HL-60 (cell line): ENCODE measurements around the gene NDFIP1.

Experiments used
- CTCF ChIP-seq: IDR thresholded peaks from one replicate; pipeline ENCODE4 v1.5.1; 2011; ENCODE audit warnings: low read length, control low read depth, inconsistent platforms; ENCODE audit not compliant: insufficient read depth
- GABPA ChIP-seq: IDR thresholded peaks from 2 replicates; pipeline ENCODE4 v1.6.1; 2012; ENCODE audit warnings: low read depth
- POLR2AphosphoS5 ChIP-seq: IDR thresholded peaks from 2 replicates; pipeline ENCODE4 v1.6.1; 2012; ENCODE audit warnings: low read depth
- SPI1 ChIP-seq: IDR thresholded peaks from 2 replicates; pipeline ENCODE4 v1.6.1; 2012; ENCODE audit warnings: low read depth, mild to moderate bottlenecking, borderline replicate concordance
- TF ChIP-seq, protein P1 (sequence below): IDR thresholded peaks from 2 replicates; pipeline ENCODE4 v1.6.1; 2012; ENCODE audit warnings: low read depth; ENCODE audit not compliant: insufficient replicate concordance

GRCh38 chr5:142156839-142157463, 48.4 kb downstream of the NDFIP1 start:
- no peak for TF ChIP-seq CTCF
- TF ChIP-seq GABPA = no peak
- TF ChIP-seq, protein P1, sequence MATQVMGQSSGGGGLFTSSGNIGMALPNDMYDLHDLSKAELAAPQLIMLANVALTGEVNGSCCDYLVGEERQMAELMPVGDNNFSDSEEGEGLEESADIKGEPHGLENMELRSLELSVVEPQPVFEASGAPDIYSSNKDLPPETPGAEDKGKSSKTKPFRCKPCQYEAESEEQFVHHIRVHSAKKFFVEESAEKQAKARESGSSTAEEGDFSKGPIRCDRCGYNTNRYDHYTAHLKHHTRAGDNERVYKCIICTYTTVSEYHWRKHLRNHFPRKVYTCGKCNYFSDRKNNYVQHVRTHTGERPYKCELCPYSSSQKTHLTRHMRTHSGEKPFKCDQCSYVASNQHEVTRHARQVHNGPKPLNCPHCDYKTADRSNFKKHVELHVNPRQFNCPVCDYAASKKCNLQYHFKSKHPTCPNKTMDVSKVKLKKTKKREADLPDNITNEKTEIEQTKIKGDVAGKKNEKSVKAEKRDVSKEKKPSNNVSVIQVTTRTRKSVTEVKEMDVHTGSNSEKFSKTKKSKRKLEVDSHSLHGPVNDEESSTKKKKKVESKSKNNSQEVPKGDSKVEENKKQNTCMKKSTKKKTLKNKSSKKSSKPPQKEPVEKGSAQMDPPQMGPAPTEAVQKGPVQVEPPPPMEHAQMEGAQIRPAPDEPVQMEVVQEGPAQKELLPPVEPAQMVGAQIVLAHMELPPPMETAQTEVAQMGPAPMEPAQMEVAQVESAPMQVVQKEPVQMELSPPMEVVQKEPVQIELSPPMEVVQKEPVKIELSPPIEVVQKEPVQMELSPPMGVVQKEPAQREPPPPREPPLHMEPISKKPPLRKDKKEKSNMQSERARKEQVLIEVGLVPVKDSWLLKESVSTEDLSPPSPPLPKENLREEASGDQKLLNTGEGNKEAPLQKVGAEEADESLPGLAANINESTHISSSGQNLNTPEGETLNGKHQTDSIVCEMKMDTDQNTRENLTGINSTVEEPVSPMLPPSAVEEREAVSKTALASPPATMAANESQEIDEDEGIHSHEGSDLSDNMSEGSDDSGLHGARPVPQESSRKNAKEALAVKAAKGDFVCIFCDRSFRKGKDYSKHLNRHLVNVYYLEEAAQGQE = no peak
- TF ChIP-seq POLR2AphosphoS5 = no peak
- TF ChIP-seq SPI1 = peak; percentile 8; the same call in 1 of the 2 replicates
